NCI-H1436 (cell line): ENCODE measurements around the gene KIR2DL1.
"Not testable (repeated sequence)": the region's sequence is repeated elsewhere in the genome, so short reads cannot be mapped to it uniquely, and the experiment has no call there.

ENCODE experiments used
- DNase-seq: peaks from one replicate; lab custom pipeline; 2025; lab: John Stamatoyannopoulos, UW

The KIR2DL1 gene

GRCh38 chr19:54769646-54770045 lies at the start of gene KIR2DL1:
TSS of gene KIR2DL1 (plus strand) at chr19:54769793. CDS start at chr19:54769851, 58 bp downstream.
- not testable (repeated sequence) for DNase-seq

- DNase-seq: no peak
These were observed 45.5 kb upstream of the KIR2DL1 start, which contains the start of gene KIR3DL3 for GRCh38 chr19:54724142-54724541. TSS of gene KIR3DL3 (plus strand) at chr19:54724442. CDS start at chr19:54724497, 55 bp downstream.

DNA sequence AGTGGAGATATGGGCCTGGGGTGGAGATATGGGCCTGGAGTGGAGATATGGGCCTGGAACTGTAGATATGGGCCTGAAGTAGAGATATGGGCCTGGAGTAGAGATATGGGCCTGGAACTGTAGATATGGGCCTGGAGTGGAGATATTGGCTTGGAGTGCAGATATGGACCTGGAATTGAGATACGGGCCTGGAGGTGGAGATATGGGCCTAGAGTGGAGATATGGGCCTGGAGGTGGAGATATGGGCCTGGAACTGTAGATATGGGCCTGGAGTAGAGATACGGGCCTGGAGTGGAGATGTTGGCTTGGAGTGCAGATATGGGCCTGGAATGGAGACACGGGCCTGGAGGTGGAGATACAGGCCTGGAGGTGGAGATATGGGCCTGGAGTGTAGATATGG lies 44.9 kb upstream of the KIR2DL1 start:
- DNase-seq: no peak

DNA sequence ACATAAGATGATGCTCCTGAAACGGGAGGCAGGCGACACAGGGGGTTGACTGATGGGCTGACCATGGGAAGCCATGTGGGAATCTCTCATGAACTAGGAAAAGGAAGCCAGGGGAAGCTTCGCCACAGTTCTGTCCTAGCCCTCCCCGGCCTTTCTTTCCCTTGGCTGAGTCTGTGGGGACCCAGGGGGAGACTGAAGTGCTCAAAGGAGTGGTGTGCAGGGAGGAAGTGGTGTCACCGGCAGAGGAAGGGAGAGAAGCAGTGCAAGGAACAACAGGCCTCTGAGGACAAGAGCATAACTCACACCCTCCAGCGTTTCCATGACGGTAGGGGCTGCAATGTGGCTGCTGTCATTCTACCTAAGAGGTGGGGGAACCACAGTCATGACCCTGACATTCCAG lies 44.3 kb upstream of the KIR2DL1 start:
- DNase-seq: no peak

- no peak for DNase-seq
These were observed 42.0 kb upstream of the KIR2DL1 start for GRCh38 chr19:54727562-54727961.

GRCh38 chr19:54728167-54728566 lies 41.4 kb upstream of the KIR2DL1 start:
- DNase-seq: no peak

DNA sequence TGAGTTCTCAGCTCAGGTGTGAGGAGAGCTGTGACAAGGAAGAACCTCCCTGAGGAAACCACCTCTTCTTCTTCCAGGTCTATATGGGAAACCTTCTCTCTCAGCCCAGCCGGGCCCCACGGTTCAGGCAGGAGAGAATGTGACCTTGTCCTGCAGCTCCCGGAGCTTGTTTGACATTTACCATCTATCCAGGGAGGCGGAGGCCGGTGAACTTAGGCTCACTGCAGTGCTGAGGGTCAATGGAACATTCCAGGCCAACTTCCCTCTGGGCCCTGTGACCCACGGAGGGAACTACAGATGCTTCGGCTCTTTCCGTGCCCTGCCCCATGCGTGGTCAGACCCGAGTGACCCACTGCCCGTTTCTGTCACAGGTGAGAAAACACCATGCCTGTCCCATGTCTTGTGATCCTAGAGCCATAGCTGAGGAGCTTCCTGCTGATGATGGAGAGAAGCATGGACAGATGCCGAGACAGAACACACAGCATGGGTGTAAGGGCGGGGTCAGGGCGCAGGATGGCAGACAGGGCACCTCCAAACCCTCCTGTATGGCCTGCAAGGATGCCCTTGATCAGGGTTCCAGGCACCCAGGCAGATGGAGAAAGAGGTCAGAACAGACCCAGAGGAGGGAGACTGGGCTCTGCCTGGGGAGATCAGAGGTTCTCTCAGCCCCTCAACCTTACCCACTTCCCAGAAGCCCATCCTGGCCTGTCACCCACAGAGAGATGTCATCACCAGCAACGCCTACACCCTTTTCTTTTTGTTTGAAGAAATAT lies 40.0 kb upstream of the KIR2DL1 start:
- DNase-seq: no peak

GRCh38 chr19:54731191-54731590 lies 38.4 kb upstream of the KIR2DL1 start:
- no peak for DNase-seq

DNA sequence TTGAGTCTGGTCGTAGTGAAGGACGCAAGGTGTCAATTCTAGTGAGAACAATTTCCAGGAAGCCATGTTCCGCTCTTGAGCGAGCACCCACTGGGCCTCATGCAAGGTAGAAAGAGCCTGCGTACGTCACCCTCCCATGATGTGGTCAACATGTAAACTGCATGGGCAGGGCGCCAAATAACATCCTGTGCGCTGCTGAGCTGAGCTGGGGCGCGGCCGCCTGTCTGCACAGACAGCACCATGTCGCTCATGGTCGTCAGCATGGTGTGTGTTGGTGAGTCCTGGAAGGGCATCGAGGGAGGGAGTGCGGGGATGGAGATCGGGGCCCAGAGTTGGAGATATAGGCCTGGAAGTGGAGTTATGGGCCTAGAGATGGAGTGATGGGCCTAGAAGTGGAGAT lies 31.3 kb upstream of the KIR2DL1 start, which contains the start of gene KIR2DL3:
TSS of gene KIR2DL3 (plus strand) at position 208 of the 400 bp plus-strand sequence. CDS start at position 241, 33 bp downstream.
- DNase-seq: not testable (repeated sequence)

GRCh38 chr19:54738715-54739114 lies 30.9 kb upstream of the KIR2DL1 start:
- DNase-seq: no peak

DNA sequence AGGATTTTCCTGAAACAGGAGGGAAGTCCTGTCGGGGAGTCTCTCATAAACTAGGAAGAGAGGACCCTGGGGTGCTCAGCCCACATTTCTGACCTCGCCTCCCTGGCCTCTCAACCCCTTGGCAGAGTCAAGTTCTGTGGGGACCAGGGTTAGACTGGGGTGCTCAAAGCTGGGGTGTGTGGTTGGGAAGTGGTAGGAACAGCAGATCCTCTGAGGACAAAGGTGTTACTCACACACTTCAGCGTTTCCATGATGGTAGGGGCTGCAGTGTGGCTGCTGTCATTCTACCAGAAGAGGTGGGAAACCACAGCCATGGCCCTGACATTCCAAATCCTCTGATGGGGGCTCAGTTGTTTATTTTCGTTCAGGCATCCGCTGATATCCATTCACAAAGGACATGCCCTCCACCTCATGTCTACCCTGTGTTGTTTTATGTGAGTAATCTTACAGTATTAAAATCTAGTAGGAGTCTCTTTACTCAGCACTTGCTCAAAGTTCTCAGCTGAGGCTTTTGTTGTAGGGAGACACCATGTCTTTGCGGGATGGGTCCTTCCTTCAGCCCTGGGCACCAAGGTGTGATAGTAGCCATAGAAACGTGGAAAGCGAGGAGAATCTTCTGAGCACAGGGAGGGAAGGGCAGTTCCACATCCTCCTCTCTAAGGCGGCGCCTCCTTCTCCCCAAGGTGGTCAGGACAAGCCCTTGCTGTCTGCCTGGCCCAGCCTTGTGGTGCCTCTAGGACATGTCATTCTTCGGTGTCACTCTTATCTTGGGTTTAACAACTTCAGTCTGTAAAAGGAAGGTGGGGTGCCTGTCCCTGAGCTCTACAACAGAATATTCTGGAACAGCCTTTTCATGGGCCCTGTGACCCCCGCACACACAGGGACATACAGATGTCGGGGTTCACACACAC lies 29.8 kb upstream of the KIR2DL1 start:
- DNase-seq: no peak

GRCh38 chr19:54741950-54742349 lies 27.6 kb upstream of the KIR2DL1 start:
- DNase-seq: not testable (repeated sequence)

- DNase-seq: not testable (repeated sequence)
These were observed 25.5 kb upstream of the KIR2DL1 start for GRCh38 chr19:54744080-54744479.

DNA sequence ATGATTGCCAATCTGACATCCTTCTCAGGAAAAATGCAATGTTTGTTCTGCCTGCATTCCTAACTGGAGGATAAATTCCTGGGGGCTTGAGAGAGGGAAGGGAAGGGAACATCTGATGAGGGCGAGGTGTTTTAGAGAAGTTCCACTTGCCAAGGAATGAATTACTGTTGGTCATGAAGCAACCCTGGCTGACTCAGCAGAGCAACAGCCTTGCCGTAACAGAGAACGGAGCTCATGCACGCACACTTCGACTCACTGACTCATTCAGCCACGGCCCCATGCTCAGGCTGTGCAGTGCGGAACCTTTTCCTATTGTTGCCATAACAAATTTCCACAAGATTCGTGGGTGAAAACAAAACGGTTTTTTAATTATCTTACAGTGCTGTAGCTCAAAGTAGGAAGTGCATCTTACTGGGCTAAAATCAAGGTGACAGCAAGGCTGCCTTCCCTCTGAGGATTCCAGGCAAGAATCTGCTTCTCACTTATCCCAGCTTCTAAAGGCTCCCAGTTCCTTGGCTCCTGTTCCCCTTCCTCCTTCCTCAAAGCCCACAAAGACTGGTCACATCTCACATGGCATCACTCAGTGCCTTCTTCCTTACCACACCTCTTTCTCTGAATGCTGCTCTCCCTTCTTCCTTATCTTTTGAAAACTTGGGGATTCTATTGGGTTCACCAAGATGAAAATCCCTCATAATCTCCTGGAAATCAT lies 21.8 kb upstream of the KIR2DL1 start:
- DNase-seq: not testable (repeated sequence)

DNA sequence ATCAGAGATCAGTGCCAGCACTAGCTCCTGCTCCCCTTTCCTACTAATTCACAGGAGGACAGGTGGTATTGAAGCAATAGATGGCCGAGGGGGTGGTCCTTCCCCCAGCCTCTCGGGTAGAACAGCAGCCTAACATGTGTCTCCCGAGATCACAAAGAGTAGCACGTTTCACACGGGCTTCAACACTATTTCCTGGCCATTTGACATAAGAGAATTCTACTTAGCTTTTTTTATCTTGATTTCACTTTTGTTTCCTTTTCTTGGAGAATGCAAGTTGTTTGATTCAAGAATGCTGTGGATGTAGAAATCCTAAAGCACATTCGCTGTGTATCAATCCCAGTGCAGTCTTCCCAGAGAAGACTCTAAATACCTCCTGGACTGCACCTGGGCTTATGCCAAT lies 19.3 kb upstream of the KIR2DL1 start:
- DNase-seq: not testable (repeated sequence)

- not testable (repeated sequence) for DNase-seq
These were observed 13.1 kb upstream of the KIR2DL1 start for GRCh38 chr19:54756204-54757110.

- not testable (repeated sequence) for DNase-seq
These were observed 11.0 kb upstream of the KIR2DL1 start for GRCh38 chr19:54758577-54758976.

- not testable (repeated sequence) for DNase-seq
These were observed 5.4 kb upstream of the KIR2DL1 start for GRCh38 chr19:54764219-54764618.

DNA sequence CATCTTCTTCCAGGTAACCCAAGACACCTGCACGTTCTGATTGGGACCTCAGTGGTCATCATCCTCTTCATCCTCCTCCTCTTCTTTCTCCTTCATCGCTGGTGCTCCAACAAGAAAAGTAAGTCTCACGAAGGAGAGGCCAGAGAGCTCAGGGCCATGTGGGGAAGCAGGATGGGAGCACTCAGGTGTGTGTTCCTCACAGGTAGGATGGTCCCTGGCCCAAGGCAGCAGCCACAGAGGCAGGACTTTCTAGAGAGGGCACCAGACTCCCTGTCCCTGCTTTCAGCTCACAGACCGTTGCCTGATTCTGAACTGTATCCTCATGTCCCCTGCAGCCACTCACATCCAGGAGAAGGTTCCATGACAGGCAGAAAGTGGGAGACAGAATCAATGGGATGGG lies 3.1 kb upstream of the KIR2DL1 start:
- not testable (repeated sequence) for DNase-seq

- not testable (repeated sequence) for DNase-seq
These were observed 918 bp downstream of the KIR2DL1 start for GRCh38 chr19:54770511-54770910.
